ENCODE results near the gene ZNF148. TPM values are rescaled to one million over a fixed set of nuclear protein-coding genes. Genes with fewer than 3 reads are reported as not detected.

ZNF148 gene
- total and polyA plus RNA-seq, 7 donors = 3.5 to 29.8 (median 22.7) TPM

- no peak for TF ChIP-seq CTCF (IDR thresholded peaks at IDR 0.05)
- no peaks in the 10 kb centered on the region for H3K36me3 ChIP-seq (ENCODE audit: insufficient read depth in 1 of 2, low read depth in 1 of 2)
- no peaks in the 10 kb centered on the region for H3K9me3 ChIP-seq
- WGBS, 3 donors = 74 to 80% (median 74%) methylated on average over 4 of the region's 4 CpGs
- intact Hi-C loops (cut with DNase I) = no loop called here
- DNase-seq = no peak
- H3K4me3 ChIP-seq = no peak overlapping the region
- H3K27me3 ChIP-seq (ENCODE audit: insufficient read depth in 3 of 3, low read length in 2 of 3) = peaks cover 0 to 3% (median 0%) of the 10 kb centered on the region in 3 donors
- no peak overlapping the region for H3K27ac ChIP-seq
- H3K4me1 ChIP-seq = no peaks in the 10 kb centered on the region
- no peak for ATAC-seq
Measured at GRCh38 chr3:125386811-125387210, 11.7 kb upstream of the ZNF148 start.

- no peak for DNase-seq
- no peak overlapping the region for H3K27ac ChIP-seq
- H3K9me3 ChIP-seq = no peaks in the 10 kb centered on the region
- intact Hi-C loops (cut with DNase I) = no loop called here
- H3K4me3 ChIP-seq = no peak overlapping the region
- H3K27me3 ChIP-seq (ENCODE audit: insufficient read depth in 3 of 3, low read length in 2 of 3) = peaks cover 0 to 3% (median 0%) of the 10 kb centered on the region in 3 donors
- no peaks in the 10 kb centered on the region for H3K36me3 ChIP-seq (ENCODE audit: insufficient read depth in 1 of 2, low read depth in 1 of 2)
- 43 to 59% (median 47%) methylated on average over 5 of the region's 5 CpGs for WGBS, 3 donors
- TF ChIP-seq CTCF (IDR thresholded peaks at IDR 0.05) = no peak
- no peaks in the 10 kb centered on the region for H3K4me1 ChIP-seq
- ATAC-seq = no peak
Measured at GRCh38 chr3:125383744-125384143, 8.6 kb upstream of the ZNF148 start.

GRCh38 chr3:125382298-125382697, 7.2 kb upstream of the ZNF148 start:
- H3K9me3 ChIP-seq = no peaks in the 10 kb centered on the region

GRCh38 chr3:125381743-125382142, 6.6 kb upstream of the ZNF148 start:
- DNase-seq (no peak), ATAC-seq (no peak)
- WGBS, 3 donors = 67 to 69% (median 68%) methylated on average over 5 of the region's 5 CpGs
- Histone ChIP-seq H3K4me1 (no peaks in the 10 kb centered on the region), H3K9me3 (no peaks in the 10 kb centered on the region), H3K27ac (no peak overlapping the region), H3K4me3 (no peak overlapping the region), H3K27me3 (ENCODE audit: insufficient read depth in 3 of 3, low read length in 2 of 3) (peaks cover 0 to 3% (median 0%) of the 10 kb centered on the region in 3 donors), H3K36me3 (ENCODE audit: insufficient read depth in 1 of 2, low read depth in 1 of 2) (no peaks in the 10 kb centered on the region)
- no peak for TF ChIP-seq CTCF (IDR thresholded peaks at IDR 0.05)
- intact Hi-C loops (cut with DNase I) = no loop called here

More at GRCh38 chr3:125382298-125382697, 7.2 kb upstream of the ZNF148 start:
- H3K4me1 ChIP-seq = no peaks in the 10 kb centered on the region
- DNase-seq (no peak), ATAC-seq (no peak)
- no peak for TF ChIP-seq CTCF (IDR thresholded peaks at IDR 0.05)
- intact Hi-C loops (cut with DNase I) = no loop called here
- H3K36me3 ChIP-seq (ENCODE audit: insufficient read depth in 1 of 2, low read depth in 1 of 2) = no peaks in the 10 kb centered on the region
- H3K27ac ChIP-seq = no peak overlapping the region
- WGBS, 3 donors = 66 to 85% (median 70%) methylated on average over 1 of the region's 1 CpG
- H3K27me3 ChIP-seq (ENCODE audit: insufficient read depth in 3 of 3, low read length in 2 of 3) = peaks cover 0 to 3% (median 0%) of the 10 kb centered on the region in 3 donors
- no peak overlapping the region for H3K4me3 ChIP-seq

- H3K4me3 ChIP-seq = no peak overlapping the region
- H3K4me1 ChIP-seq = peaks cover 4% of the 10 kb centered on the region
- no peak for DNase-seq
- peaks cover 0 to 3% (median 0%) of the 10 kb centered on the region in 3 donors for H3K27me3 ChIP-seq (ENCODE audit: insufficient read depth in 3 of 3, low read length in 2 of 3)
- 72 to 79% (median 79%) methylated on average over 2 of the region's 2 CpGs for WGBS, 3 donors
- no peaks in the 10 kb centered on the region for H3K36me3 ChIP-seq (ENCODE audit: insufficient read depth in 1 of 2, low read depth in 1 of 2)
- no peaks in the 10 kb centered on the region for H3K9me3 ChIP-seq
- no peak overlapping the region for H3K27ac ChIP-seq
- intact Hi-C loops (cut with DNase I) = no loop called here
- TF ChIP-seq CTCF (IDR thresholded peaks at IDR 0.05) = no peak
- no peak for ATAC-seq
Measured at GRCh38 chr3:125381314-125381713, 6.2 kb upstream of the ZNF148 start.

All from psoas muscle (tissue), 8 donors.